Activated CD4-positive, alpha-beta T cell treated with anti-CD3 and anti-CD28 coated beads, Interleukin-2, amount 50 U/mL, for 16 hours (primary cell): ENCODE results near the gene C19orf47.

ENCODE experiments used
- DNase-seq: peaks from one replicate; pipeline ENCODE4 v3.0.0-alpha.2; 2020

The C19orf47 gene

DNA sequence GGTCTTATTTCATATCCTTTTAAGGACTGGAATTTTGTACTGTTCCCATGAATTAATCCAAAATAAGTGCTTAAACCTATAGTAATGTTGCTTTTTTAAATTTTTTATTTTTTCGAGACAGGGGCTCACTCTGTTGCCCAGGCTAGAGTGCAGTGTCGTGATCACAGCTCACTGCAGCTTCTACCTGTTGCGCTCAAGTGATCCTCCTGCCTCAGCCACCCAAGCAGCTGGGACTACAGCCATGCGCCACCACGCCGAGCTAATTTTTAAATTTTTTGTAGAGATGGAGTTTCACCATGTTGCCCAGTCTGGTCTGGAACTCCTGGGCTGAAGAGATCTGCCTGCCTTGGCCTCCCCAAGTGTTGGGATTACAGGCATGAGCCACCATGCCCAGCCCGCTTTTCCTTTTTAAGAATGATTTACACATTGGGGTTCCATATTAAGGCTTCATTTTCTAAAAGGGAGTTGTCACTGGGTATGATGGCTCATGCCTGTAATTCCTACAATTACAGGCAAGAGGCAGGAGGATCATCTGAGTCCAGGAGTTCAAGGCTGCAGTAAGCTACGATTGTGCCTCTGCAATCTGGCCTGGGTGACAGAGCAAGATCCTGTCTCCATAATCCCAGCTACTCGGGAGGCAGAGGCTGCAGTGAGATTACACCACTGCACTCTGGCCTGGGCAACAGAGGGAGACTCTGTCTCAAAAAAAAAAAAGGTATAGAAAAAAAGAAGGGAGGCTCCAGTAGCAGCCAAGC is 34.8 kb downstream of the C19orf47 start:
- DNase-seq: no peak

GRCh38 chr19:40312533-40312932 is 35.7 kb downstream of the C19orf47 start:
- no peak for DNase-seq

GRCh38 chr19:40309666-40310065 is 38.5 kb downstream of the C19orf47 start:
- DNase-seq: no peak

DNA sequence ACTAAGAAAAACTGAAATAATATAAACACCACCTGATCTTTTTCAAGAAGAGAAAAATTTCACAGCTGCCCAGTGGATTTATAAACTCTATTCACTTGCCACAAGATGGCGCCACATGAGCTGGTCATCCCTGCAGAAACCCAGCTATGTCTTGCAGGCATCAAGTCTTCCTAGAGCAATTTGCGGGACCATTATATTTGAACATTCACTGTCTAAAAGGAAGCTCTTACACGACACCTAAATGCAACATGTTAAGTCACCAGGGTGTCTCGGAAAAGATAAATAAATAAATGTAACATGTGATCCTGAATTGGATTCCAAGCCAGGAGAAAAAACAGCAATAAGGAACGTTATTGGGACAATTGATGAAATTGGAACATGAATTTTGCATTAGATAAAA is 42.8 kb downstream of the C19orf47 start:
- peak; percentile 74 for DNase-seq

- no peak for DNase-seq
Observed at GRCh38 chr19:40304306-40304705, 43.9 kb downstream of the C19orf47 start.

DNA sequence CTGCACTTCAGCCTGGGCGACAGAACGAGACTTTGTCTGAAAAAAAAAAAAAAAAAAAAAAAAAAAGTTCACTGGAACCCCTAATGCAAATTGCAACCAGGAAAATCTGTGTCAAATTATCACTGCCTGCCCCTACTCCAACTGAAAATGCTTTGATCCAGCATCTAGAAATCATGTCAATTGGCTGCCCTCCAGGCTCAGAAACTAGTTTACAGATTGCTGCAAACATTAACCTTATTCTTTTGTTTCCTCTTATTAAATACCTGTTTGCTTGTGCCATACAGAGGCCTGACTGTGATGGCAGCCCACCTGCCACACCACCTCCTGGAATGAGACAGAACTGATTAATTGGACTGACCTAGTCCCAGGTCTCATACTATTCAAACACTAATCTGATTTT is 44.4 kb downstream of the C19orf47 start:
- no peak for DNase-seq

GRCh38 chr19:40302224-40303011 is 45.8 kb downstream of the C19orf47 start:
- no peak for DNase-seq

DNA sequence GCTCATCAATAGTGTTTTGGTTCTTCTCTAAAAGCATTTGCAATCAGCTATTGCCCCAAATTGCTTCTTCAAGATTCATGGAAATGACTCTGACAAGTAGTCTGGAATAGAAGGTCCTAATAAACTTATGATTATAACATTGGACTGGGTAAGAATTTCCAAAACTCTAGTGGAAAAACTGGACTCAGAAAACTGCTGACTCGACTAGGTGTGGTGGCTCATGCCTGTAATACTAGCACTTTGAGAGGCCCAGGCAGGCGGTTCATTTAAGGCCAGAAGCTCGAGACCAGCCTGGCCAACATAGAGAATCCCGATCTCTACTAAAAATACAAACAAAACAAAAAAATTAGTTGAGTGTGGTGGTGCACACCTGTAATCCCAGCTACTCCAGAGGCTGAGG is 47.5 kb downstream of the C19orf47 start:
- no peak for DNase-seq

- DNase-seq: no peak
Observed at GRCh38 chr19:40298026-40298425, 50.2 kb downstream of the C19orf47 start.

DNA sequence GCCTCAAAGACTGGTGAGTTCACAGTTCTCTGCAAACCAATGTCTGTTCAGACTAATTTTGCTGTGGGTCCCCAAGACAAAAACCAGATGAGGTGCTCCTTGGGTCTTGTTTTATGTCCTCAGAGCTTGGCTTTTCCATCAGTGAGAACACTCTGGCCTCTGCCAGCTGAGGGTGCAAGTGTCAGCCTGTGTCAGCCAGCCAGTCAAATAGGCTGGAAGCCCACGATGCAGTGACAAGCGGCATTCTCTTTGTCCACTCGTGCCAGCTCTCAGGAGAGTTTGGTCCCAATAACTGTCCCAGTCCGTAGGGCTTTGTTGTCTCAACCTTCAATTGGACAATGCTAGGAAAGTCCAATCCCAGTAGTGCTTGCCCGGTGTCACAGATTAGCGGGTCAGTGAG is 53.6 kb downstream of the C19orf47 start:
- no peak for DNase-seq

GRCh38 chr19:40286971-40287421 is 61.2 kb downstream of the C19orf47 start:
- DNase-seq: no peak

- no peak for DNase-seq
Observed at GRCh38 chr19:40286235-40286970, 61.8 kb downstream of the C19orf47 start.

DNA sequence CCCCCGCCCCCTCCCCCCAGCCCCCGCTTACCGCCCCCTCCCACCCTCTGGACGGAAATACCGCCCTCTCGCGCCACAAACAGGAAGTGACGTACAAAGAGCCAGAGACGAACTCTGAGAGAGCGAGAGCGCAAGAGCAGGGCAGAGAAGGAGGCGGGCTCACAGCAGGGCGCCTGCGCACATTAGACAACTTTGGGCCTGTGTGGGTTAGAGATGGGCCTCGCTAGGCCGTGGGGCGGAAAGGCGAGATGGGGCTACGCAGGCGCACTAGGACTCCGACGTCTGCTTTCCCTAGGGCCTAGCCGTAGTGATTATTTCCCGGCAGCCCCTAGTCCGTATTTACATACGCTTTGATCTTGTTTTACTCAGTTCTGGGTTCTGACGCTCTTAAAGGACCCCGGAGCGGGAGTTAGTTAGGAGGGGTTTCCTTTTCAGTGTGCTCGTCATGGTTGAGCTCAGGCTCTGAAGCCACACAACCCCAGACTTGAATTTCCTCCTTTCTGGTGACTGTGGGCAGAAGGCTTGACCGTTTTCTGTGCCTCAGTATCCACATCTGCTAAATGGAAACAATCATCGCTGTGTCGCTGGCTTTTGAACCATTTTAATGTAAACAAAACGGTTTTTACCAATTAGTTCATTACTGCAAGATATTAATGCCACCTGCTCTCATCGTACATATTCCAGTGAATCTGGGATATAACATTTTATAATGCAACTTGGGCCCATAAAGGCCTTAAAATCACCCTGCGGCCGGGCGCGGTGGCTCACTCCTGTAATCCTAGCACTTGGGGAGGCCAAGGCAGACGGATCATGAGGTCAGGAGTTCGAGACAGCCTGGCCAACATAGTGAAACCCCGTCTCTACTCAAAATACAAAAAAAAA is 62.6 kb downstream of the C19orf47 start:
- peak; percentile 99 for DNase-seq

DNA sequence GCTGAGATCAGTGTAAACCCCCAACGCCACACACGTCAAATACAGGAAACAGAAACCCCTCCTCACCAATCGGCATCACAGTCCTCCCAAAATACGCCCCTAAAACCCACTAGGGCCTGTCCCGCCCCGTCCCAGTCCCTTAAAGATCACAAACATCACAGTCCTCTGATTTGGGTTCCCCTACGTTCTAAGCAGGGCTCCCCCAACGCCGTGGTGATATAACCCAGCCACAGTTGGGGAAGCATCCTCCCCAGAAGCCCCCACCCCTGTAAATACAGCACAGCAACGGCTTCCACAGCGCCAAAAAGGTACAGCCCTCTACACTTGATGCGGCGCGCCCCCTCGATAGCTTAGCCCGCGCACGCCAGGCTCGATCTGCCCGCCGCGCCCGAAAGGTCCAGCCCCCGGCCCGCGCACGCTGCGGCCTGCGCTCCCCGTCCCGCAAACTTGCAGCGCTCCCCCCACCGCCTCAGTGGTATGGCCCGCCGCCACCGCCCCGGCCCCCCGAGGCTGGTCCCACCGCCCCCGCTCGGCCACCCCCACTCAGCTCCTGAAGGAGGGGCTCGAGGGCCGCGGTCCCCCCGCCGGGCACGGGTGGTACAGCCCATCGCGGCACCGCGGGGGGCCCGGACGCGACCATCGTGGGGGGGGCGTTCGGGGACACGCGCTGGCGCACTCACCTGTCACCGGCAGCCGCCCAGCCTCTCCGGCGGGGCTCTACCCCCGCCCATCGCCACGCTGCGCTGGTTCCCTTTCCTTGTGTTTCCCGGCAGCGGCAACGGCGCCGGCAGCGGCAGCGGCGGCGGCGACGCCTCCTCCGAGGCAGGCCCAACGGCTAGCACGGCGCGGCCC is 63.5 kb downstream of the C19orf47 start, which contains the start of gene AKT2:
Gene AKT2, minus strand, starts transcription at position 845 of the 852 bp plus-strand sequence. CDS start 20,078 bp downstream, outside the sequence.
- peak; percentile 46 for DNase-seq

GRCh38 chr19:40284251-40284500 is 64.0 kb downstream of the C19orf47 start:
- DNase-seq: no peak

GRCh38 chr19:40283414-40284250 is 64.6 kb downstream of the C19orf47 start:
- no peak for DNase-seq

- DNase-seq: no peak
Observed at GRCh38 chr19:40282920-40283319, 65.3 kb downstream of the C19orf47 start.

- DNase-seq: no peak
Observed at GRCh38 chr19:40282209-40282580, 66.0 kb downstream of the C19orf47 start.

DNA sequence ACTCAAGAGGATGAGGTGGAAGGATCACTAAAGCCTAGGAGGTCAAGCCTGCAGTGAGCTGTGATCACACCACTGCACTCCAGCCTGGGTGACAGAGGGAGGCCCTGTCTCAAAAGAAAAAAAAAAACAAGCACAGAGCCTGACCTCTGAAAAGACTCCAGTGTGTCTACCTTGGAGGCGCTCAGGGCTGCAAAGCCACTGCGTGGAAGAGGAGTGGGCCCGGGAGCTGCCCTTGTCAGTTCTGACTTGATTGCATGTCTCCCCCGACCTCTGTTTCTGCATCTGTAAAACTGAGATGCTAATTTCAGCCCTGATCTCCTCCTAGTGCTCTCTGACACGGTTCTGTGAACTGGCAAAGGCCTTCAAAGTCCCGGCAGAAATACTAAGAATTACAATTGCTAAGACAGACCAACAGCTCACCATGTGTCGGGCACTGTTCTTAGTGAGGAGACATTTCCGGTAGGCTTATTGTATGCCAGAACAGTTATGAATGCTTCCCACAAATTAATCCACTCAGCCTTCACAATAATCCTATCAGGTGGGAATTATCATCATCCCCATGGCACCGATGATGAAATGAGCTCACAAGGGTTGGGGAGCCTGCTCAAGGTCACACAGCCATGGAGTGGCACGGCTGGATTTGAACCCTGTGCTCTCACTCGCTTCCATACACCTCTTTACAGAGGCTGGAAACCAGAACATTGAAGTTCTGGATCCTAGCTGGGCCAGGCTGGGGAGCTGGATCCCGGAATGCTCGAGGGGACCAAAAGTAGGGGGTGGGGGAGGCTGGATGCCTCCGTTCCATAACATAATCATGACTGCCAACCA is 66.6 kb downstream of the C19orf47 start:
- DNase-seq: no peak
